Mesenchymal stem cell (in vitro differentiated cells and primary cell): ENCODE measurements around the gene PDZRN3.

Experiments used
- DNase-seq: peaks from one replicate; pipeline ENCODE4 v3.0.0-alpha.2; 2013
- H2AFZ ChIP-seq: one replicate; pipeline ENCODE4 v1.6.1; 2013; ENCODE audit warnings: low read depth, mild to moderate bottlenecking, control low read depth, inconsistent platforms, low read length, moderate library complexity
- H2AK5ac ChIP-seq: 2 replicates; pipeline ENCODE4 v1.6.1; 2013; ENCODE audit warnings: low read length, moderate library complexity, mild to moderate bottlenecking, inconsistent platforms; ENCODE audit not compliant: severe bottlenecking
- H2BK120ac ChIP-seq: one replicate; pipeline ENCODE4 v1.6.1; 2013; ENCODE audit warnings: low read depth, mild to moderate bottlenecking, inconsistent platforms, low read length, moderate library complexity
- H2BK12ac ChIP-seq, 2 experiments: one replicate each; pipeline ENCODE4 v1.6.1; 2013; ENCODE audit warnings: inconsistent platforms in 2 of 2, low read length in 2 of 2, mild to moderate bottlenecking in 2 of 2, moderate library complexity in 2 of 2, control low read depth in 1 of 2
- H2BK15ac ChIP-seq: one replicate; pipeline ENCODE4 v1.6.1; 2013; ENCODE audit warnings: mild to moderate bottlenecking, low read depth, inconsistent platforms; ENCODE audit not compliant: poor library complexity, severe bottlenecking
- H2BK5ac ChIP-seq: 2 replicates; pipeline ENCODE4 v1.6.1; 2013; ENCODE audit warnings: low read depth, mild to moderate bottlenecking, low read length, control low read depth, inconsistent platforms; ENCODE audit not compliant: poor library complexity, severe bottlenecking
- H3K14ac ChIP-seq, 2 experiments: one replicate each; pipeline ENCODE4 v1.6.1; 2013; ENCODE audit warnings: inconsistent platforms in 2 of 2, low read length in 2 of 2, control low read depth in 1 of 2, mild to moderate bottlenecking in 1 of 2, moderate library complexity in 1 of 2
- H3K18ac ChIP-seq, 2 experiments: one replicate each; pipeline ENCODE4 v1.6.1; 2013; ENCODE audit warnings: inconsistent platforms in 2 of 2, low read length in 2 of 2, control low read depth in 1 of 2, low read depth in 1 of 2, mild to moderate bottlenecking in 1 of 2
- H3K23ac ChIP-seq, 2 experiments: one replicate each; pipeline ENCODE4 v1.6.1; 2013; ENCODE audit warnings: inconsistent platforms in 2 of 2, low read length in 2 of 2, mild to moderate bottlenecking in 2 of 2, moderate library complexity in 2 of 2, control low read depth in 1 of 2
- H3K27ac ChIP-seq: 2 replicates; pipeline ENCODE4 v1.5.1; 2013; ENCODE audit warnings: mild to moderate bottlenecking, moderate library complexity, low read length, control low read depth, inconsistent platforms; ENCODE audit not compliant: poor library complexity, severe bottlenecking
- H3K27me3 ChIP-seq, 2 experiments: 2 replicates each; pipeline versions ENCODE4 v1.6.1 to v1.7.0; 2013; ENCODE audit warnings: low read length in 2 of 2, mild to moderate bottlenecking in 2 of 2, moderate library complexity in 2 of 2, control low read depth in 1 of 2, inconsistent platforms in 1 of 2; ENCODE audit not compliant: control insufficient read depth in 1 of 2, insufficient read depth in 1 of 2
- H3K36me3 ChIP-seq, 2 experiments: 2 replicates each; pipeline versions ENCODE4 v1.6.1 to v1.7.0; 2013; ENCODE audit warnings: low read length in 2 of 2, control low read depth in 1 of 2, inconsistent platforms in 1 of 2, low read depth in 1 of 2, mild to moderate bottlenecking in 1 of 2; ENCODE audit not compliant: insufficient read depth in 2 of 2, control insufficient read depth in 1 of 2
- H3K4ac ChIP-seq, 2 experiments: one replicate each; pipeline ENCODE4 v1.6.1; 2013; ENCODE audit warnings: inconsistent platforms in 2 of 2, low read length in 2 of 2, mild to moderate bottlenecking in 2 of 2, moderate library complexity in 2 of 2, control low read depth in 1 of 2, low read depth in 1 of 2
- H3K4me1 ChIP-seq: 2 replicates; pipeline ENCODE4 v1.6.1; 2013; ENCODE audit warnings: low read depth, low read length, control low read depth; ENCODE audit not compliant: control insufficient read depth, insufficient read depth
- H3K4me2 ChIP-seq: 2 replicates; pipeline ENCODE4 v1.6.1; 2013; ENCODE audit warnings: low read length, mild to moderate bottlenecking, inconsistent platforms; ENCODE audit not compliant: poor library complexity, severe bottlenecking
- H3K4me3 ChIP-seq, 2 experiments: 2 replicates each; pipeline versions ENCODE4 v1.5.1 to v1.7.0; 2013; ENCODE audit warnings: low read length in 2 of 2, mild to moderate bottlenecking in 2 of 2, control low read depth in 1 of 2, low read depth in 1 of 2; ENCODE audit not compliant: insufficient read depth in 1 of 2
- H3K79me1 ChIP-seq: replicated peaks from 2 replicates; pipeline ENCODE4 v1.6.1; 2013; ENCODE audit warnings: mild to moderate bottlenecking, control low read depth, low read length, inconsistent platforms; ENCODE audit not compliant: poor library complexity, severe bottlenecking
- H3K9ac ChIP-seq: 2 replicates; pipeline ENCODE4 v1.7.0; 2013; ENCODE audit warnings: mild to moderate bottlenecking, low read length, moderate library complexity
- H3K9me3 ChIP-seq: 2 replicates; pipeline ENCODE4 v1.7.0; 2013; ENCODE audit warnings: mild to moderate bottlenecking, low read length; ENCODE audit not compliant: control insufficient read depth
- H4K8ac ChIP-seq: one replicate; pipeline ENCODE4 v1.6.1; 2013; ENCODE audit warnings: inconsistent platforms, mild to moderate bottlenecking, low read length, moderate library complexity
- H4K91ac ChIP-seq: one replicate; pipeline ENCODE4 v1.6.1; 2013; ENCODE audit warnings: mild to moderate bottlenecking, low read length, inconsistent platforms
- WGBS: methylation state at CpG from one replicate; pipeline ENCODE4 v1.1.7; 2013; ENCODE audit warnings: mixed read lengths; 5-methylcytosine and 5-hydroxymethylcytosine counted together

PDZRN3 gene

GRCh38 chr3:73479325-73479724 lies 145.4 kb downstream of the PDZRN3 start:
- Histone ChIP-seq H3K27ac (no peak overlapping the region), H3K4me2 (no peak overlapping the region), H3K9ac (no peak overlapping the region), H3K18ac (no peak overlapping the region), H3K4me1 (peaks cover 1% of the 10 kb centered on the region), H3K4ac (no peak overlapping the region), H2BK5ac (no peak overlapping the region), H3K79me1 (no peaks in the 10 kb centered on the region), H4K91ac (no peak overlapping the region), H2AK5ac (no peak overlapping the region), H4K8ac (no peak overlapping the region), H3K4me3 (no peak overlapping the region), H3K23ac (no peak overlapping the region), H3K14ac (no peak overlapping the region), H2AFZ (no peak overlapping the region), H2BK15ac (no peak overlapping the region), H3K9me3 (no peaks in the 10 kb centered on the region), H2BK12ac (no peak overlapping the region), H3K27me3 (no peaks in the 10 kb centered on the region), H3K36me3 (peaks cover 0 to 25% of the 10 kb centered on the region in 2 experiments), H2BK120ac (no peak overlapping the region)
- 97% methylated on average over 5 of the region's 5 CpGs for WGBS
- no peak for DNase-seq

DNA sequence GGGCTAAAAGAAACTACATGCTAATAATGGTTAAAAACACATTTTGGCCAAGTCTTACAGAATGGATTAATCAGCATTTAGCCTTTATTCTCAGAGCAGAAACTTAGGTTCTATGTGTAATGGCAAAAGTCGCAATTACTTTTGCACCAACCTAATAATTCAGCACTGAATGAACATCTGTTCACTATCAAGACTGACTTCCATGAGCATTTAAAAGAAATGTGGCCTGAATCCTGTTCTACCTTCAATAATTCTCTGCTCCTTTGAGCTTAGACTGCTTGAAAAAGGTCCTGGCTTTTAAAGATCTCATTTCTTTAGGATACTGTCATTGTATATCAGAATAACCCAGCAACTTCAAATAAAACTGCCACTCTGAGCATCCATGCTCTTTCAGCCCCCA lies 145.9 kb downstream of the PDZRN3 start:
- H4K91ac ChIP-seq = no peak overlapping the region
- no peak overlapping the region for H4K8ac ChIP-seq
- H3K4ac ChIP-seq = no peak overlapping the region
- H3K27ac ChIP-seq = no peak overlapping the region
- H3K18ac ChIP-seq = no peak overlapping the region
- H3K4me1 ChIP-seq = peaks cover 1% of the 10 kb centered on the region
- H3K36me3 ChIP-seq = peaks cover 0 to 22% of the 10 kb centered on the region in 2 experiments
- no peak overlapping the region for H3K4me3 ChIP-seq
- H2BK15ac ChIP-seq = no peak overlapping the region
- no peak for DNase-seq
- H3K4me2 ChIP-seq = no peak overlapping the region
- no peaks in the 10 kb centered on the region for H3K27me3 ChIP-seq
- no peak overlapping the region for H2BK5ac ChIP-seq
- no peak overlapping the region for H3K14ac ChIP-seq
- no peak overlapping the region for H3K23ac ChIP-seq
- H2AK5ac ChIP-seq = no peak overlapping the region
- H3K9ac ChIP-seq = no peak overlapping the region
- no peaks in the 10 kb centered on the region for H3K9me3 ChIP-seq
- H2AFZ ChIP-seq = no peak overlapping the region
- H2BK120ac ChIP-seq = no peak overlapping the region
- WGBS = 86% methylated on average over 1 of the region's 1 CpG
- no peaks in the 10 kb centered on the region for H3K79me1 ChIP-seq
- no peak overlapping the region for H2BK12ac ChIP-seq

- no peak overlapping the region for H3K4me2 ChIP-seq
- no peak overlapping the region for H3K4ac ChIP-seq
- no peaks in the 10 kb centered on the region for H3K79me1 ChIP-seq
- no peaks in the 10 kb centered on the region for H3K27me3 ChIP-seq
- H3K14ac ChIP-seq = no peak overlapping the region
- no peak overlapping the region for H2BK12ac ChIP-seq
- DNase-seq = no peak
- no peak overlapping the region for H2AFZ ChIP-seq
- 88% methylated on average over 2 of the region's 2 CpGs for whole genome bisulfite sequencing
- no peak overlapping the region for H3K27ac ChIP-seq
- no peak overlapping the region for H2AK5ac ChIP-seq
- H3K9me3 ChIP-seq = no peaks in the 10 kb centered on the region
- H2BK5ac ChIP-seq = no peak overlapping the region
- H3K18ac ChIP-seq = no peak overlapping the region
- peaks cover 1% of the 10 kb centered on the region for H3K4me1 ChIP-seq
- no peak overlapping the region for H4K91ac ChIP-seq
- H2BK120ac ChIP-seq = no peak overlapping the region
- H3K36me3 ChIP-seq = peaks cover 0 to 9% of the 10 kb centered on the region in 2 experiments
- H3K4me3 ChIP-seq = no peak overlapping the region
- no peak overlapping the region for H3K9ac ChIP-seq
- H2BK15ac ChIP-seq = no peak overlapping the region
- H4K8ac ChIP-seq = no peak overlapping the region
- H3K23ac ChIP-seq = no peak overlapping the region
Observed at GRCh38 chr3:73475717-73476116, 149.0 kb downstream of the PDZRN3 start.

DNA sequence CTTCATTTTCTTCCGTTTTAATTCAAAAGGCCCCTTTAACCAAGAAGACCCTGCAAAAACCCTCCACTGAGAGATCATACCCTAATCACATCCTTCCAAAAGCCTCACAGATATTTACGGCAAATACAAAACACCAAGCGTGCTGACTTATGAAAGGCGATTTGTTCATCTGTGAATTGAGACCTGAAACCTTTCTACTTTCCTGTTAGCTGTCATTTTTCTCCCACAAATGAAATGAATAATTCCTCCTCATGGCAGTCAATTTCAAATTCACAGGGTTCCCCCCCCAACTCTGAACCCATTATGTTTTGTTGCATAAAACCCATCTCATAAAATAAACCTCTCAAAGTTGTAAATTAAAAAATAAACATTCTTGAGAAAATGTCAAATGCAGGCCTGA lies 149.6 kb downstream of the PDZRN3 start:
- Histone ChIP-seq H3K9me3 (no peaks in the 10 kb centered on the region), H3K4ac (no peak overlapping the region), H2BK120ac (no peak overlapping the region), H4K91ac (no peak overlapping the region), H3K4me3 (no peak overlapping the region), H3K4me1 (no peaks in the 10 kb centered on the region), H2BK5ac (no peak overlapping the region), H2BK12ac (no peak overlapping the region), H3K36me3 (peaks cover 0 to 9% of the 10 kb centered on the region in 2 experiments), H3K9ac (no peak overlapping the region), H2AK5ac (no peak overlapping the region), H3K27ac (no peak overlapping the region), H3K23ac (no peak overlapping the region), H2AFZ (no peak overlapping the region), H3K4me2 (no peak overlapping the region), H4K8ac (no peak overlapping the region), H3K14ac (no peak overlapping the region), H3K27me3 (no peaks in the 10 kb centered on the region), H3K79me1 (no peaks in the 10 kb centered on the region), H3K18ac (no peak overlapping the region), H2BK15ac (no peak overlapping the region)
- DNase-seq = no peak
- WGBS = 97% methylated on average over 4 of the region's 4 CpGs
